Astrocyte of the hippocampus (primary cell): Measurements from ENCODE around the gene ZSCAN22.

Source experiments
- DNase-seq: peaks from one replicate; pipeline ENCODE4 v3.0.0; 2011; ENCODE audit warnings: low read depth, low spot score

Gene ZSCAN22

GRCh38 chr19:58351558-58351878, 24.7 kb downstream of the ZSCAN22 start:
- DNase-seq, result no peak

GRCh38 chr19:58351990-58352755, 25.4 kb downstream of the ZSCAN22 start:
- no peak for DNase-seq

GRCh38 chr19:58352760-58353671, 26.2 kb downstream of the ZSCAN22 start, which contains the start of gene A1BG:
A1BG (minus strand) TSS chr19:58353492; CDS start chr19:58353437, 55 bp downstream.
- no peak for DNase-seq

GRCh38 chr19:58353717-58354477, 27.1 kb downstream of the ZSCAN22 start:
- no peak for DNase-seq

GRCh38 chr19:58354478-58355030, 27.8 kb downstream of the ZSCAN22 start:
- no peak for DNase-seq

GRCh38 chr19:58355215-58355796, 28.5 kb downstream of the ZSCAN22 start:
- no peak for DNase-seq

- DNase-seq, result peak; percentile 44
These were observed 29.3 kb downstream of the ZSCAN22 start for GRCh38 chr19:58355908-58356765.

GRCh38 chr19:58356766-58357480, 30.1 kb downstream of the ZSCAN22 start:
- peak; percentile 12 for DNase-seq

- DNase-seq, result no peak
These were observed 30.8 kb downstream of the ZSCAN22 start for GRCh38 chr19:58357481-58358145.

- no peak for DNase-seq
These were observed 35.1 kb downstream of the ZSCAN22 start for GRCh38 chr19:58361900-58362271.

GRCh38 chr19:58362272-58362994, 35.6 kb downstream of the ZSCAN22 start, which contains the start of gene ZNF497:
ZNF497 (minus strand) TSS chr19:58362751; CDS start chr19:58357635, 5,116 bp downstream.
- DNase-seq, result peak; percentile 99

- DNase-seq, result no peak
These were observed 37.4 kb downstream of the ZSCAN22 start for GRCh38 chr19:58364146-58364545.

- DNase-seq, result no peak
These were observed 40.0 kb downstream of the ZSCAN22 start for GRCh38 chr19:58366585-58367430.

- DNase-seq, result no peak
These were observed 41.1 kb downstream of the ZSCAN22 start for GRCh38 chr19:58367698-58368454.

GRCh38 chr19:58368561-58369360, 42.0 kb downstream of the ZSCAN22 start:
- DNase-seq, result no peak
